Frontal cortex (tissue), 4 donors: ENCODE results near the gene PNPT1. TPM values are rescaled to one million over a fixed set of nuclear protein-coding genes. Genes with fewer than 3 reads are reported as not detected.
A peak's percentile ranks its signal among the peaks of the same experiment; 100 is the strongest.
"Not testable (repeated sequence)": the region's sequence is repeated elsewhere in the genome, so short reads cannot be mapped to it uniquely, and the experiment has no call there.

Experiments used
- DNase-seq, 2 donors: peaks; one replicate each; pipeline ENCODE4 v3.0.0; 2012; ENCODE audit warnings: low spot score in 2 of 2
- FAIRE-seq: peaks from 2 replicates; lab custom pipeline; 2012; peaks lifted over from hg19 to GRCh38; lab: Jason Lieb, UNC
- total RNA-seq: library from RNA; depleted of rRNA; stranded (reverse); fragments of >200 nt; gene quantifications from one replicate; pipeline ENCODE4 v1.2.3, GENCODE V29; 2014
- donor health status: control.
- donor health status: control.
- donor health status: control.

Gene PNPT1
- total RNA-seq, 1 donor from 2014 or later = 38.3 TPM

GRCh38 chr2:55692740-55693139, 904 bp downstream of the PNPT1 start:
- not testable (repeated sequence) for FAIRE-seq, DNase-seq

- no peak for FAIRE-seq
Observed at GRCh38 chr2:55672630-55673029, 21.0 kb downstream of the PNPT1 start.

DNA sequence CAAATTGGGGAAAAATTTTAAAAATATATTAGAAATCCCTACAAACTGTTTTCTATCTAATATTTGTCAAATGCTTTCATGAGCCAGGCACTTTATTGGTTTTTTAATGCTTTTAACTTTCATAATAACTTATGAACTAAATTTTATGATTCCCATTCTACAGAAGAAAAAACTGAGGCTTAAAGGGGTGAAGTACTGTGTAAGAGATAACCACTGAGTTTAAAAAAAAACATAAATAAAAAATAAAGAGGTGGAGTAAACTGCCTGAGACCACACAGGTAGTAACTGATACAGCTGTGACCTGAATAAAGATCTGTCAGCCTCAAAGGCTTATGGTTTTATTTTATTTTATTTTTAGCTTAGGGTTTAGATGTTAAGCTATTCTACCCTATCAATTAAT, 24.7 kb downstream of the PNPT1 start:
- DNase-seq (no peak), FAIRE-seq (no peak)

More at GRCh38 chr2:55672630-55673029, 21.0 kb downstream of the PNPT1 start:
- no peak for DNase-seq

DNA sequence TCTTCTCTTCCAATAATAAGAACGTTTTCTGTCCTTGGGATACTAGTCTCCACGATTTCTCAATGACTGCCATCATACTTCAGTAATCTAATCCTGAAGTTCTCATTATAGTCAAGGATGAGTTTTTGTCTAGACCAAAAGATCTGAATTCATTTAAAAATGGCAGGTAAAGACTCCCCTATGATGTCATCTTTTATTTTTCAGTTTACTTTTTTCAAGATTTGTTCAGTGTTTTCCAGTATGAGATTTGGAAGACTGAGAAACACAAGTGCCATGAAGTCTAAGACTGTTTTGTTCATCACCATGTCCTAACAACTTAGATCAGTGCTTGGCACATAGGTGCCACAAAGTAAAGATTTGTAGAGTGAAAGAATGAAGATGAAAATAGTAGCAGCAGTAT, 40.4 kb downstream of the PNPT1 start:
- FAIRE-seq (no peak), DNase-seq (no peak)

GRCh38 chr2:55649211-55649610, 44.4 kb downstream of the PNPT1 start:
- DNase-seq (no peak), FAIRE-seq (no peak)

DNA sequence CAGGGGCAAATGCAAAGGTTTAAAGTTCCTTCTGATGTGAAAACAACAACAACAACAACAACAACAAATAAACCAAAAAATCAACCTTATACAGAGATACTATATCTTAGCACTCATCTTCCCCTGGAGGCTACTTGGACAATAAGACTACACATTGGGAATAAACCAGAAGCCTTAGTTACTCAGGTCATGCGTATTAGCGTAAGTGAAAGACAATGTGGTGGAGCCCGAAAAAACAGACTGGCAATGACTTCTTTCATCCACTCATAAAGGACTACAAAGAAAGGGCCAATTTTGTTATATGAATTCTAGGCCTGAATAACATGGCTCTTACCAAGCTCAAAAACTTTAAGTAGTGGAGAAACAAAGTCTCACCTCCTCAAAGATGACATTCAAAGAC, 56.8 kb downstream of the PNPT1 start:
- FAIRE-seq (no peak), DNase-seq (no peak)

GRCh38 chr2:55628931-55629330, 64.7 kb downstream of the PNPT1 start:
- FAIRE-seq (no peak), DNase-seq (no peak)

- DNase-seq (no peak), FAIRE-seq (no peak)
Observed at GRCh38 chr2:55627915-55628314, 65.7 kb downstream of the PNPT1 start.

DNA sequence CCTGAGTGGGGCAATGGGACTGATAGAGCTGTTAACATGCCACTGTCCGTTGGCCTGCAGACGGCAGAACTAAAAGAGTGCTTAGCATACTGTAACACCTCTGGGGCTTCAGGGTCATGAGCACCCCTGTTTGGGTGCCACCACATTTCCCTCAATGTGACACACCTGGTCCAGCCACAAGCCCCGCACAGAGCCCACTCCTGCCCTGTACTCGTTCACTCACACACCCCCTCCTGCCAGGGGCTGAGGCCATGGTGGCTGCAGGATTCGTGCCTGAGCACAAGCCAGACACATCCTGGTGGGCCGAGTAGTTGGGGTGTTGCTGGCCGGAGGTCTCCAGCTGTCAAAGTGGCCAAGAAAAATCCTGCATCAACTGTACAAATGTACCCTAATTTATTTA, 71.8 kb downstream of the PNPT1 start:
- DNase-seq (no peak), FAIRE-seq (no peak)

DNA sequence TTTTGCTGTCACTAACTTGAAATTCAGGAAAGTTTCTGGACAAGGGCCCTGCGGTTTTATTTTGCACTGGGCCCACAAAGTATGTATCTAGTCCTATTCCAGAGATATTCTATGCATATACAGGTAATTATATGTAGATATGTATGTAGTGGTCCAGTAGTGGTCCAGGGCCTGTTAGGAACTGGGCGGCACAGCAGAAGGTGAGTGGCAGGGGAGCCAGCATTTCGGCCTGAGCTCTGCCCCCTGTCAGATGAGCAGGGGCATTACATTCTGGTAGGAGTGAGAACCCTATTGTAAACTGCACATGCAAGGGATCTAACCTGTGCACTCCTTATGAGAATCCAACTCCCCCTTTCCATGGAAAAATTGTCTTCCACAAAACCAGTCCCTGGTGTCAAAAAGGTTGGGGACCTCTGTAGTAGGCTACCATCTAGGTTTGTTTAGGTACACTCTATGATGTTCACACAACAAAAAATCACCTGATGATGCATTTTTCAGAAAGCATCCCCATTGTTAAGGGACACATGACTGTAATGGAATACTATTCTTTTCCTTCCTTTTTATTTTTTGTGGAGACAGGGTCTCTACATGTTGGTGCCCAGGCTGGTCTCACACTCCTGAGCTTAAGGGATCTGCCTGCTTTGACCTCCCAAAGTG, 73.4 kb downstream of the PNPT1 start:
- no peak for DNase-seq
- FAIRE-seq = no peak

DNA sequence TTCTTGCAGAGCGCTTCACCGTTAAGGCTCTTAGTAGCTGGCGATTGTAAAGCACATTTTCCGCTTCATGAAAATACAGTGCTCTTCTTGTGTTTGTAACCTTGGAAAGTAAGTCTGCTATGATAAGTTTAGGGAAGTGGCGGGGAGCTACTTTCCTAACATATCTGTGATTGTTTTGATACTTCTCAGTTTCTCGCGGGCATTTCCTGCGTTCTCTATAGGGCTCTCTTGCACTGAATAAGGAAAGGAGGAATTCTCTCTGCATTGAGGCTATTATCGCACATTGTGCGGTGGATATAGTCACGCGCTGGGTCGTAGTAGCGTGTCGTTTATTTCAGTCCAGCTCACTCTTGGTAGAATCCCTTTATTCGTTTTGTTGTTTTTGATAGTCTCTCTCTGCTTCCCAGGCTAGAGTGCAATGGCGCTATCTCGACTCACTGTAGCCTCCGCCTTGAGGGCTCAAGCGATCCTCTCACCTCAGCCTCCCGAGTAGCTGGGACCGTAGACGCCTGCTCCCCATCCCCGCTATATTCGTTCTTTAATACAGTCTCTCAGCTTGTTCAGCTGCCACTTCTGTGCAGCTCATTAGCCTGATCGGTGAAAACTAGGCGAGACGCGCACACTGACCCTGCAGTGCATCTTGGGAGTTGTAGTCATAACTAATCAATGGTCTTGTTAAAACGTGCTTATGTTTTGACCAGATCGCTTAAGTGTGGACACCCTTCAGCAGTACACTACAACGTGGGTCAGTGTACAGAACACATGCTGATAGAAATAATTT, 75.2 kb downstream of the PNPT1 start:
- DNase-seq (peak; percentile 15 to 35), FAIRE-seq (no peak)

GRCh38 chr2:55618025-55618274, 75.7 kb downstream of the PNPT1 start:
- DNase-seq (no peak), FAIRE-seq (no peak)

DNA sequence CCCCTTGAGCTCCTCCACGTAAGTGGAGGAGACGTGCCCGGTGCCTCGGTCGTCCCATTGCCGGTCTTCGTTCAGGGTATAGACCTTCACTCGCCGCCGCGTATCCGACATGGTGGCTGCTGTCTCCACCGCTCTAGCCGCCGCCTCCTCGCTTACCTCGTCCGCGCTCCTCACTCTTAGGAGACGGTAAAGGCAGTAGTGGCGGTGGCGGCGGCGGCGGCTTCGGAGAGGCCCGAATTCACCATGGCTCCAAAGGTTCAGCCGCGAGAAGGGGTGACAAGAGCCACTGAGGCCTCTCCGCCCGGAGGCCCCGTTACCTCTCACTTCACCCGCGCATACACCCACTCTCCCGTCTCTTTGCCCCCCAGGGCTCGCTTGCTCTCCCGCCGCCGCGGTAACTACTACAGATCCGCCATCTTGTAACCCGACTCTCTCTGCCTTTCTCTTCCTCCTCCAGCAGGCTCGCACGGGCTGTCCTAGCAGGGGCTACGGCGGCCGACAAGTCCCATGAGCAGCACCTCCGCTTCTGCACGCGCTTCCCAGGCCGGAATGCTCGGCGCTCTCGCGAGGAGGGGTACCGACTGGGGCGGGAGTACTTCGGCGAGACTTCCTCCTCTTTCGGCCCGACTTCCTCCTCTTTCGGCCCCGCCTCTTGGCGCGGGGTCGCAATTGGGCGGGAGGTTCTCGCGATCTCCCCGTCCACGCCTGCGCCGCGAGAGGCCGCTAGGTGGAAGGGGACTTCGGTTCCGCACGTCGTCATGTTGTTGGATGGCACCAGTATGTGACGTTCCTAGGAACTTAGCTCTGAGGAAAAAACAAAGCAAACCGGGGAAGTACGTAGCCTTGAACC, 76.2 kb downstream of the PNPT1 start, which contains the start of gene PPP4R3B:
TSS of gene PPP4R3B (minus strand) at position 448 of the 850 bp plus-strand sequence. CDS start at position 111, 337 bp downstream.
- DNase-seq (peak; percentile 78 to 95), FAIRE-seq (peak; percentile 34)

DNA sequence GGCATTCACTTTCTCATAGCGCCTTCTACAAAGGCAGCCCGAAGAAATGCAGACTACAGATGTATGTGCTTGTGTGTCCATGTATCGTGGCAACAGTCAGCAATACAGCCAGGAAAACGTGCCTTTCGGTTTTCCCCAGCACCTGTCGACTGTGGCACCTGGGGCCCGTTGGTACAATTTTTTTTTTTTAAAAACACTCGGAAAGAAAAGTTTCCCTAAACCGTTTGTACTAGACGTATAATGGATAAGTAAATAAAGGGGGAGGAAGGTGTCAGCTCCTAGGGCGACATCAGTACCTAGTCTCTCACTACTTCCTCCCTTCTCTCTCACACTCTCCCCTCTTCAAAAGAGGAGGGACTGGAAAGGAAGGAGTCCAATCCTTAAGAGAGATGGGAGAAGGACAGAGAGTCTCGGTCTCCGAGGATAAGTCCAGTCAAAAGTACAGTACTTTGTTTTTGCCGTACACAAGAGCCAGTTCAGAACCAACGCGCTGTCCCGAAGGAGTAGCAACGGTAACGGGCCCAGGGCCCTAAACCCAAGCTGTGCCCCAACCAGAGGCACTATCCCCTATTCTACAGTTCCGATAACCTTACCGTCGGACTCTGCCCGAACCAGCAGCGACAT, 77.0 kb downstream of the PNPT1 start:
- peak; percentile 5 to 22 for DNase-seq
- no peak for FAIRE-seq

DNA sequence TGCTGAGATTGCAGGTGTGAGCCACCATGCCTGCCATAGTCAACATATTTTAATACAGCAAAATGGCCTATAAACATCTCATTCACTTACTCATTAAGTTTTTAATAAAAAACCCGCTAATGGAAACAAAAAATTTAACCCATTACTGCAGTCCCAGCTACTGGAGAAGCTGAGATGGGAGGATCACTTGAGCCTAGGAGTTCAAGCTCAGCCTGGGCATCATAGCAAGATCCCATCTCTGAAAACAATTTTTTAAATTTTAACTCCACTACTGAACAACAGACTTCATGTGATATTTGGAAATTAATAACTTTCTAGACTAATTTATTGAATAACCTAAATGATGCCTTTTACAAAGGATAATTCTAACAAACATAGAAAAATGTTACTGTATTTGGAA, 81.6 kb downstream of the PNPT1 start:
- DNase-seq = no peak
- FAIRE-seq = no peak

DNA sequence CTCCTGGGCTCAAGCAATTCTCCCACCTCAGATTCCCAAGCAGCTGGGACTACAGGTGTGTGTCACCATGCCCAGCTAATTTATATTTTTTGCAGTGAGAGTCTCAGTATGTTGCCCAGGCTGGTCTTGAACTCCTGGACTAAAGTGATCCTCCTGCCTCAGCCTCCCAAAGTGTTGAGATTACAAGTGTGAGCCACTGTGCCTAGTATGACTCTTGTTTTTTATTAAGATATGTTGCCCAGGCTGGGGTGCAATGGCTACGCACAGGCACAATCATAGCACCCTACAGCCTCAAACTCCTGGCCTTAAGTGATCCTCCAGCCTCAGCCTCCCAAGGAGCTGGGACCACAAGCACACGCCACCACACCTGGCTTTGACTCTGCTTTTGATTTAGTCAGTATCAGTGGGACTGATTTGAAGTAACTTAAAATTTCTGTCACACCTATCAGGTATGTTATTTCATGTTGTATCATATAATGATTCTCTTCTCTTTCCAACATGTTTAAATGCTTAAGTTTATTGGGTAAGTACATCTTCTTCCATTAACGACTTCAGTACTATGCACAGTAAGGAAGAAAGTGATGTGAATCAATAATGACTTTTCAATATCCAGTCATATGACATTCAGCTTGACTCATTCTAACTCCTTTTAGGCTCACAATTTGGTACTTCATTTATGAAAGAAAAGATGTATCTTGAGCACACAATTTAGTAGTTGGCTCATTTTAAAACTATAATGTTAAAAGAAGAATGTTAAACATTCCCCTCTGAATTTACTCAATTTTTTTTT, 82.5 kb downstream of the PNPT1 start:
- no peak for FAIRE-seq

DNA sequence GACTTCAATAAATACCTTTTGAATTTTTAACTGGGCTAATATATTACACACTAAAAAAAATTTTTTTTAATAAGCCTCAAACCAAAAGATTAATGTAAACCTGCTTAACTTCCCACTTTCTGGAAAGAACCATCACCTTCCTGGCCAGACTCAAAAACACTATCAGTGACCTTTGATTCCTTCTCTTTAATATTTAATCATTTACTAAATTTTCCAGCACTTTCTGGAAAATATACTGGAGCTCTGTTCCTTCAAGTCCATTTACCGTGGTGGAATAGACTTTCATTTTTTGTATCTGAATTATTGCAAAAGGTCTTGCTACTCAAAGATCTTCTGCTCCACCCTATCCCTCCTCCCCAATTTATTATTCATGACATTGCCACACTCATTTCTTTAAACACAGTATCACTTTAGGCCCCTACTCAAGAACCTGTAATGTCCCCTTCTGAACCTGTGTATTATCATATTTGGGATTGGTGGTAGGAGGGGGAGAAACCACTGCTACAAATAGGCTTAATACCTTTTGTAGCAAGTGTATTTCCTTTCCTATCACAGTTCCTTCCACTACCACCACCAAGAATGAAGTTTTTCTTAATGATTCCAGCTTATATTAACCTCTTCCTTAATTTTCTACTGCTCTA, 83.6 kb downstream of the PNPT1 start:
- no peak for FAIRE-seq
- DNase-seq = no peak

More for the DNA sequence above, 82.5 kb downstream of the PNPT1 start:
- no peak for DNase-seq

DNA sequence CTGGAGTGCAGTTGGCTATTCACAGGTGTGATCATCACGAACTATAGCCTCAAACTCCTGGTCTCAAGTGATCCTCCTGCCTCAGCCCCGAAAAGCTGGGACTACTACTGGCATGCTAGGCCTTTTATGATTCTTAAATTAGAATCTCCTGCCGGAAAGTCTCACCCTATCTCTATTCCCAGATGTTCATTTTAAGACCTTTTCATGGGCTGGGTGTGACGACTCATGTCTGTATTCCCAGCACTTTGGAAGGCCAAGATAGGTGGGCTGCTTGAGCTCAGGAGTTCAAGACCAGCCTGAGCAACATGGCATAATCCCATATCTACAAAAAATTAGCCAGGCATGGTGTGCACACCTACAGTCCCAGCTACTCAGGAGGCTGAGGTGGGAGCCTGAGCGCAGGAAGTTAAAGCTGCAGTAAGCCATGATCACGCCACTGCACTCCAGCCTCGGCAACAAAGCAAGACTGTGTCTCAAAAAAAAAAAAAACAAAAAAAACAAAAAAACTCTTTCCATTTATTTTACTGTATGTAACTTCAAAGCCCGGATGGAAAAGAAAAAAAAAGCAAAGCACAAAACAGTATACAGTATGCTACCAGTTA, 84.3 kb downstream of the PNPT1 start:
- no peak for DNase-seq
- FAIRE-seq = no peak

- FAIRE-seq (no peak), DNase-seq (no peak)
Observed at GRCh38 chr2:55607717-55608116, 85.9 kb downstream of the PNPT1 start.
